Measurements from ENCODE around the gene RNU6-8.

The RNU6-8 gene

GRCh38 chr14:32201816-32202490 is 1.1 kb downstream of the RNU6-8 start, which contains the start of gene RNU6-7:
Gene RNU6-7, plus strand, starts transcription at chr14:32202045.
- peak within 1 kb of the TSS; percentile 58 for H3K4me3 ChIP-seq (ENCODE audit: control insufficient read depth, low read depth, low read length)
- TF ChIP-seq CTCF (IDR thresholded peaks at IDR 0.05; ENCODE audit: control insufficient read depth, insufficient read depth, low read depth, low read length, missing control alignments) = no peak
- DNase-seq (ENCODE audit: low read depth) = no peak

- H3K4me3 ChIP-seq (ENCODE audit: control insufficient read depth, low read depth, low read length) = peak overlapping the region; percentile 58
- no peak for TF ChIP-seq CTCF (IDR thresholded peaks at IDR 0.05; ENCODE audit: control insufficient read depth, insufficient read depth, low read depth, low read length, missing control alignments)
- no peak for DNase-seq (ENCODE audit: low read depth)
Observed at GRCh38 chr14:32201193-32201815, 1.8 kb downstream of the RNU6-8 start.

GRCh38 chr14:32200368-32201192 is 2.5 kb downstream of the RNU6-8 start:
- TF ChIP-seq CTCF (IDR thresholded peaks at IDR 0.05; ENCODE audit: control insufficient read depth, insufficient read depth, low read depth, low read length, missing control alignments) = no peak
- H3K4me3 ChIP-seq (ENCODE audit: control insufficient read depth, low read depth, low read length) = peak overlapping the region; percentile 58
- no peak for DNase-seq (ENCODE audit: low read depth)

GRCh38 chr14:32197919-32198318 is 5.2 kb downstream of the RNU6-8 start:
- no peak for DNase-seq (ENCODE audit: low read depth)
- no peak for TF ChIP-seq CTCF (IDR thresholded peaks at IDR 0.05; ENCODE audit: control insufficient read depth, insufficient read depth, low read depth, low read length, missing control alignments)
- H3K4me3 ChIP-seq (ENCODE audit: control insufficient read depth, low read depth, low read length) = no peak overlapping the region

- no peak for DNase-seq (ENCODE audit: low read depth)
- no peak for TF ChIP-seq CTCF (IDR thresholded peaks at IDR 0.05; ENCODE audit: control insufficient read depth, insufficient read depth, low read depth, low read length, missing control alignments)
- no peak overlapping the region for H3K4me3 ChIP-seq (ENCODE audit: control insufficient read depth, low read depth, low read length)
Observed at GRCh38 chr14:32195636-32196035, 7.4 kb downstream of the RNU6-8 start.

- no peak for TF ChIP-seq CTCF (IDR thresholded peaks at IDR 0.05; ENCODE audit: control insufficient read depth, insufficient read depth, low read depth, low read length, missing control alignments)
- H3K4me3 ChIP-seq (ENCODE audit: control insufficient read depth, low read depth, low read length) = no peak overlapping the region
- no peak for DNase-seq (ENCODE audit: low read depth)
Observed at GRCh38 chr14:32193532-32193931, 9.5 kb downstream of the RNU6-8 start.

Data from AG09309 (cell line).